ENCODE results near the gene ZDHHC11.

- TF ChIP-seq, protein P1, sequence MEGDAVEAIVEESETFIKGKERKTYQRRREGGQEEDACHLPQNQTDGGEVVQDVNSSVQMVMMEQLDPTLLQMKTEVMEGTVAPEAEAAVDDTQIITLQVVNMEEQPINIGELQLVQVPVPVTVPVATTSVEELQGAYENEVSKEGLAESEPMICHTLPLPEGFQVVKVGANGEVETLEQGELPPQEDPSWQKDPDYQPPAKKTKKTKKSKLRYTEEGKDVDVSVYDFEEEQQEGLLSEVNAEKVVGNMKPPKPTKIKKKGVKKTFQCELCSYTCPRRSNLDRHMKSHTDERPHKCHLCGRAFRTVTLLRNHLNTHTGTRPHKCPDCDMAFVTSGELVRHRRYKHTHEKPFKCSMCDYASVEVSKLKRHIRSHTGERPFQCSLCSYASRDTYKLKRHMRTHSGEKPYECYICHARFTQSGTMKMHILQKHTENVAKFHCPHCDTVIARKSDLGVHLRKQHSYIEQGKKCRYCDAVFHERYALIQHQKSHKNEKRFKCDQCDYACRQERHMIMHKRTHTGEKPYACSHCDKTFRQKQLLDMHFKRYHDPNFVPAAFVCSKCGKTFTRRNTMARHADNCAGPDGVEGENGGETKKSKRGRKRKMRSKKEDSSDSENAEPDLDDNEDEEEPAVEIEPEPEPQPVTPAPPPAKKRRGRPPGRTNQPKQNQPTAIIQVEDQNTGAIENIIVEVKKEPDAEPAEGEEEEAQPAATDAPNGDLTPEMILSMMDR (conservative IDR thresholded peaks at IDR 0.05; ENCODE audit: low read depth, low read length) = no peak
- no peak for TF ChIP-seq EZH2 (IDR thresholded peaks at IDR 0.05; ENCODE audit: low read length, unreplicated experiment)
These were observed 34.7 kb upstream of the ZDHHC11 start for GRCh38 chr5:885529-885928.
